Dermis microvascular lymphatic vessel endothelial cell (primary cell): ENCODE data around the gene CAMKK2. TPM values are rescaled to one million over a fixed set of nuclear protein-coding genes. Genes with fewer than 3 reads are reported as not detected.
"Not testable (repeated sequence)": the region's sequence is repeated elsewhere in the genome, so short reads cannot be mapped to it uniquely, and the experiment has no call there.

Experiments
- DNase-seq, 2 donors: peaks; one replicate each; pipeline versions ENCODE4 v3.0.0 to v3.0.0-alpha.2; 2010; ENCODE audit warnings: low read depth in 2 of 2
- total RNA-seq: library from RNA; depleted of rRNA; stranded (reverse); fragments of >200 nt; gene quantifications from 2 replicates; pipeline ENCODE4 v1.2.1, GENCODE V29; 2014

Gene CAMKK2
- total RNA-seq, 1 donor from 2014 or later: 21.3 TPM

DNA sequence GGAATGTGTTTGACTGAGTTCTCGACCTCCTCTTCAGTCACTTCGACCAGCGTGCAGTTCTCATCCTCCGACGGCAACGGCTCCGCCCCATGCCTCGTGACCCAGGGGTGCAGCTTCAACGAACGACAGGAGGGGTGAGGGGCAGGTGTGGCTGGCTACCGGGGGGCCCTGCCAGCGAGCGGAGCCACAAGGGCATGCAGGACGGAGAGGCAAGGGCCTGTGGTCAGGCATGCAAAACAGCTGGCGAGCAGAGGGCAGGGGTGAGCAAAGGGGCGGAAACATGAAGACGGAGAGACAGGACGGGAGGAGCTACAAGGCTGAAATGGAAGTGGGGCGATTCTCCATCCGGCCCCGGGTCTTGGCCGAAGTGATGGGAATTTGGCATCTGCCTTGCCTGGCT lies 47.9 kb downstream of the CAMKK2 start:
- DNase-seq: no peak

- DNase-seq: no peak
These were observed 49.5 kb downstream of the CAMKK2 start for GRCh38 chr12:121246893-121247557.

DNA sequence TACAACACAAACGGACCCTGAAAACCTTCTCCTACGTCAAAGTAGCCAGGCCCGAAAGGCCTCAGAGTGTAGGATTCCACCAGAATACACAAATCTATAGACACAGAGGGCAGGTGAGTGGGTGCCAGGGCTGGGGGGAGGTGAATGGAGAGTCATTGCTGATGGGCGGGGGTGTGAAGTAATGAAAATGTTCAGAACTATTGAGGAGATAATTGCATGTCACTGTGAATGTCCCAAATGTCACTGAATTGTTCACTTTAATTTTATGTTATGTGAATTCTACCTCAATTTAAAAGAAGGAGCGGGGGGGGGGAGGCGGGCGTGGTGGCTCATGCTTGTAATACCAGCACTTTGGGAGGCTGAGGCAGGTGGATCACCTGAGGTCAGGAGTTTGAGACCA lies 50.6 kb downstream of the CAMKK2 start:
- no peak for DNase-seq

DNA sequence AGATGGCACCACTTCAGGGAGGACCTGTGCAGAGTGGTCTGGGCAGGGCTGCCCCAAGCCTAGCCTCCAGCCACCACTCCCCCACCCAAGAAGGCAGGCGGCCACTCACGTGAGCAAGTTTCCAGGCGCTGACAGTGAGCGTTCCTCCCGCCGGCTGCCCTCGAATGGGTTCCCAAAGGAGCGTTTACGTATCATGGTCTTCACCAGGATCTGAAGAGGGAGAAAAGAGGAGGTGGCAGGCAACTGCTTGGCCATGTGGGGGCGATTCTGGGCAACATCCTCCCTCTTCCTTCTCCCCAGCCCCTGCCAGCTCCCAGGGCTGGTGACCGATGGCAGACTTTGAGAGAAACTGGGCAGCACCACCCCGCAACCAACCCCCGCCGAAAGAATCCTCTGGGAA lies 51.5 kb downstream of the CAMKK2 start:
- no peak for DNase-seq

GRCh38 chr12:121241156-121241970 lies 55.1 kb downstream of the CAMKK2 start:
- DNase-seq: no peak

- DNase-seq: no peak
These were observed 55.9 kb downstream of the CAMKK2 start for GRCh38 chr12:121240484-121241101.

DNA sequence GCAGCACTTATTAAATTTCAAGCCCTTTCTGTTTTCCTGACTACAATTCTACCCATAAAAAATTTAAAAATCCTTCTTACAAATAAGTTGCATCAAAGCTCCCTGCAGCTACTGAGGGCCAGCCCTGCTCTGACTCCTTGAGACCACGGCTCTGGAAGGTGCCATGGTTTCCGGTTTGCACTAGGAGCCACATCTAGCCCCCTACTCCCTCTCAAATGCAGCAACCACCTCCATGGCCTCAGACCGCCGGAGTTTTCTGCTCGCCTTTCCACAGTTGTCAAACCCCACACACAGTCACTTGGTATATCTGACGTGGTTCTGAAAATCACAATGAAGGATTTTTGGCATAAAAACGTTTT lies 56.5 kb downstream of the CAMKK2 start:
- no peak for DNase-seq

GRCh38 chr12:121239351-121240061 lies 57.0 kb downstream of the CAMKK2 start:
- no peak for DNase-seq

DNA sequence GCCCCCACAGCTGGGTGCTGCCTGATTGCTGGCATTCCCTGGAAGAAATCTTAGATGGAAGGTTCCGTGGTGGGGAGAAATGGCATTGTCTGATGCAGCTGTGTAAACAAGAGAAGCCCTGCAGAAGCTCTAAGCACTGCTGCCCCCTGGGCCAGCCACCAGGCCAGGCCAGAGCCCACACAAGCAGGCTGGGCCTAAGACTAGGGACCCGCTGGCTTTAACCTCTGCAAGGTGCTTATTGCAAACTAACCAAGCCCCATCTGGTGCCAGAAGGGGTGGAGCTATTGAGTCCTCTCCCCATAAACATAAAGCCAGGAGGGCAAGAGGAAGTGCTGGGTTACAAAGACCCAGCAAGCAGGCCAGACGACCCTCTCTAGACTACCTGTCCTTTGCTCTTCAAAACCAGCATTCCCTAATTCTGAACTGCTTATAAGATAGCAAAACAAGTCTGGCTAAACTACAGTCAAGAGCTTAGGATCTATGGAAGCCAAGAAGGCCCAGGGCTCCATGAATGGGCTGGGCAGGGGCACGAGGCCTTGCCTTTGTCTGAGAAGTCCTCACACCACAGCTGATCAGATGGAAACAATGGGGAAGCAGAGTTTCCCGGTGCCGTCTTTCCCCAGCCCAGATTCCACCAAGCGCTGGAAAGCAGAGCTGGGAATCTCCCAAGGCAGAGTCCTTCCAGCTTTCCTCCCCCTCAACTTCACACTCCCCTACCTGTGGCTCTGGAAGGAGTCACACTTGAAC lies 57.7 kb downstream of the CAMKK2 start:
- peak in 1 of 2 donors; percentile 21 for DNase-seq

DNA sequence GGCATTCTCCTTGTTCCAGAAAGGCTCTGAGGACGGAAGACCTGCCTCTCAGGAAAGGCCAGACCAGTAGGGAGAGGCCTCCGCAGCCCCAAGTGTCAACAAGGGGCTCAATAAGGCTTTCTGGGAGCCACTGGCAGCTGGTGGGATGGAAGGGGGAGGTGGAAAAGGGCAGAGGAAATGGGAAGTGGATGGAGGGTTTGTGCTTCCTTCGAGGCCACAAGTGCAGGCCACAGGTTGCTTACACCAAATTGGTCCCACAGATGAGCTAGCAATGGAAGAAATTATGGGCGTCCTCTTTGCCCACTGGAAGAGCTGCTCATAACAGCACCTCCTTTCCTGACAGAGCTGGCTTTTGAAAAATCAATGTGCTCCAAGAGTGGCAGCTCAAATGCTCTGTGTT lies 58.4 kb downstream of the CAMKK2 start:
- no peak for DNase-seq

DNA sequence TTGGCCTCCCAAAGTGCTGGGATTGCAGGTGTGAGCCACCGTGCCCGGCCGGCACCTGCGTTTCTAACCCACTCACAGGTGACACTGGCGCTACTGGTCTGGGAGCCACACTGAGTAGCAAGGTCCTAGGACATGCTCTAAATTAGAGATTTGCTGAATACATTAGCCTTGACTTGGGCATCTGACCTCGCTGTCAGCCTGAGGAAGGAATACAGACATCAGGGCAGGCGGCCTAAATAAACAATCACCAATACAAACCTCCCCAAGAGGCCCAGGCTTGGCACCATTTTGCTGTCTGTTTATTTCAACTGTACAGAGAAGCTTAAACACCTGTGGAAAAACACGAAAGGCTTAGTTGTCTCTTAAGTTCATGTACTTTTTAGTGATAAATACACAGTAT lies 59.1 kb downstream of the CAMKK2 start:
- peak in 1 of 2 donors; percentile 45 for DNase-seq

DNA sequence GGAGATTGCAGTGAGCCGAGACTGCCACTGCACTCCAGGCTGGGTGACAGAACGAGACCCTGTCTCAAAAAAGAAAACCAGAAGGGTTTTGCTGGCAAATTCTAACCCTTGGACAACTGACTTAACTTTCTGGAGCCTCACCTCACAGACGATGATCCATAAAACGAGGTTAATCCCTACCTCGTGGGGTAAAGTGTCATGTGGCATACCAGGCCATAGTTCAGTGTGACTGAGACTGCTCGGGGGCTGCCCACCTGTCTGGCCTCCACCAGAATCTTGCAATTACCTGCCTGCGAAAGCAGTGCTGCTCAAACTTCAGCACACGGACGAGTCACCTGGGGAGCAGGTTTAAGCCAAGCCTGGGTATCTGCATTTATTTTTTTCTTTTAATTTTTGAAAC lies 59.7 kb downstream of the CAMKK2 start:
- DNase-seq: no peak

DNA sequence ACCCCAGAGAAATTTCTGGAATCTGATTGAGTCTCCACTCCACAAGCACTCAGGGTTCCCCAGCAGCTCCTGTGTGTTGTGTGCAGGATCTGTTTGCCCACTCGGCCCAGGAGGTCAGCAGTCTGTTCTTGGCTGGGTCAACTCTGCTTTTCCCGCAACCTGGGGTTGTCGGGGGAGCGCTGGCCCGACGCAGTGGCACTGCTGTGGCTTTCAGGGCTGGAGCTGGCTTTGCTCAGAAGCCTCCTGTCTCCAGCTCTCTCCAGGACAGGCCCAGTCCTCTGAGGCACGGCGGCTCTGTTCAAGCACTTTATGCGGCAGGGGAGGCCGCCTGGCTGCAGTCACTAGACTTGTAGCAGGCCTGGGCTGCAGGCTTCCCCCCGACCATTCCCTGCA lies 62.9 kb downstream of the CAMKK2 start:
- DNase-seq: no peak

- no peak for DNase-seq
These were observed 63.4 kb downstream of the CAMKK2 start for GRCh38 chr12:121232977-121233627.

GRCh38 chr12:121232163-121232562 lies 64.3 kb downstream of the CAMKK2 start:
- DNase-seq: no peak

GRCh38 chr12:121230538-121230907 lies 66.0 kb downstream of the CAMKK2 start:
- no peak for DNase-seq

DNA sequence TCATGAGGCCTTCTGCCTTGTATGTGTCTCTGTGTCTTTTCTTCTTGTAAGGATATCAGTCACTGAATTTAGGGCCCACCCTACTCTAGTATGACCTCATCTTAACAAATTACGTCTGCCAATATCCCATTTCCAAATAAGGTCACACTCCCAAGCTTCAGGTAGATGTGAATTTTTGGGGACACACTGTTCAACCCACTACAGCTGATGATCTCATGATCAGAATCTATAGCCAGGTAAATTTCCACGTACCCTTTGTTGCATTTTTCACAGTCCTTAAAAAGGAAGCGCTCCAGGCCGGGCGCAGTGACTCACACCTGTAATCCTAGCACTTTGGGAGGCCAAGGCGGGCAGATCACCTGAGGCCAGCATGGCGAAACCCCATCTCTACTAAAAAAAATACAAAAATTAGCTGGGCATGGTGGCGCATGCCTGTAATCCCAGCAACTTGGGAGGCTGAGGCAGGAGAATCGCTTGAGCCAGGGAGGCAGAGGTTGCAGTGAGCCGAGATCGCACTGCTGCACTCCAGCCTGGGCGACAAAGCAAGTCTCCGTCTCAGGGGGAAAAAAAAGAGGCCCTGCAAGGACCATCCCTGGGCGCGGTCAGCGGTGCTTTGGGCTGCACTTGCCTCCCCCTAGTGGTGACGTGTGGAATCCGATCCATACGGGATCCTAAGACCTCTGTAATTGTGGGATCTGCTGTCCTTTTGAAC lies 66.5 kb downstream of the CAMKK2 start:
- DNase-seq: peak; percentile 55 to 81

- no peak for DNase-seq
These were observed 67.4 kb downstream of the CAMKK2 start for GRCh38 chr12:121228919-121229665.

- DNase-seq: no peak
These were observed 69.2 kb downstream of the CAMKK2 start for GRCh38 chr12:121227294-121227693.

- DNase-seq: not testable (repeated sequence)
These were observed 69.6 kb downstream of the CAMKK2 start for GRCh38 chr12:121226871-121227270.
